HEK293 (cell line): ENCODE data around the gene MC2R.

Source experiments
- CTCF ChIA-PET: fragments of 350-600 bp; formaldehyde crosslinking; extraction: SDS; loops from one replicate; lab custom pipeline; 2021; ENCODE audit warnings: antibody characterized with exemption; lab: Yijun Ruan, JAX
- POLR2A ChIA-PET: fragments of 300-600 bp; formaldehyde crosslinking; extraction: SDS; loops from one replicate; lab custom pipeline; 2020; ENCODE audit warnings: antibody characterized with exemption, inconsistent platforms; lab: Yijun Ruan, JAX
- H3K27ac ChIP-seq: fragments of 200-500 bp; sonication (Bioruptor generic); 2 replicates; pipeline ENCODE4 v1.5.1; 2014; ENCODE audit warnings: low read depth, low read length, control low read depth, inconsistent platforms; ENCODE audit errors: extremely low read depth
- H3K36me3 ChIP-seq, 2 experiments: fragments of 200-500 bp in 1 of 2; sonication (Bioruptor generic) in 1 of 2; 1 replicate in 1 of 2; 2 replicates in 1 of 2; pipeline ENCODE4 v1.5.1; 2014 to 2017; ENCODE audit warnings: inconsistent platforms in 2 of 2, low read length in 2 of 2; ENCODE audit not compliant: control insufficient read depth in 2 of 2, insufficient read depth in 1 of 2
- H3K4me1 ChIP-seq: fragments of 200-500 bp; sonication (Bioruptor generic); 2 replicates; pipeline ENCODE4 v1.5.1; 2014; ENCODE audit warnings: mild to moderate bottlenecking, low read length, inconsistent platforms; ENCODE audit not compliant: control insufficient read depth, insufficient read depth
- H3K4me3 ChIP-seq: 2 replicates; pipeline ENCODE4 v1.5.1; 2011; ENCODE audit warnings: low read depth, mild to moderate bottlenecking, control low read depth, low read length, moderate library complexity
- H3K9me3 ChIP-seq: fragments of 200-500 bp; sonication (Bioruptor generic); 2 replicates; pipeline ENCODE4 v1.5.1; 2014; ENCODE audit warnings: low read depth, low read length, inconsistent platforms; ENCODE audit not compliant: control insufficient read depth, insufficient read depth
- AEBP2 ChIP-seq: fragments of 450-650 bp; formaldehyde crosslinking; IDR thresholded peaks from 2 replicates; pipeline ENCODE4 v1.5.1; 2016; ENCODE audit warnings: missing biosample characterization, missing genetic modification characterization, borderline replicate concordance
- EGR2 ChIP-seq: fragments of 450-650 bp; formaldehyde crosslinking; IDR thresholded peaks from 2 replicates; pipeline ENCODE4 v1.5.1; 2016; ENCODE audit warnings: low read depth, missing biosample characterization, missing genetic modification characterization
- HOXA7 ChIP-seq: sonication (generic); formaldehyde crosslinking; IDR thresholded peaks from 2 replicates; pipeline ENCODE4 v1.8.1; 2022; ENCODE audit warnings: missing genetic modification reagents, borderline replicate concordance
- HOXC10 ChIP-seq: sonication (generic); formaldehyde crosslinking; IDR thresholded peaks from 2 replicates; pipeline ENCODE4 v1.8.1; 2023; ENCODE audit warnings: mild to moderate bottlenecking, missing genetic modification reagents
- KLF9 ChIP-seq: fragments of 450-650 bp; formaldehyde crosslinking; IDR thresholded peaks from 2 replicates; pipeline ENCODE4 v1.5.1; 2016; ENCODE audit warnings: missing biosample characterization, missing genetic modification characterization, low read depth
- MEIS1 ChIP-seq: sonication (generic); formaldehyde crosslinking; IDR thresholded peaks from 2 replicates; pipeline ENCODE4 v1.8.1; 2022; ENCODE audit warnings: missing genetic modification reagents, mild to moderate bottlenecking, borderline replicate concordance
- OVOL3 ChIP-seq: fragments of 450-650 bp; formaldehyde crosslinking; IDR thresholded peaks from 2 replicates; pipeline ENCODE4 v1.5.1; 2016; ENCODE audit warnings: missing biosample characterization, missing genetic modification characterization
- REPIN1 ChIP-seq: fragments of 450-650 bp; formaldehyde crosslinking; IDR thresholded peaks from 2 replicates; pipeline ENCODE4 v1.5.1; 2017; ENCODE audit warnings: missing biosample characterization, missing genetic modification characterization, low read depth
- SCRT1 ChIP-seq: fragments of 450-650 bp; formaldehyde crosslinking; IDR thresholded peaks from 2 replicates; pipeline ENCODE4 v1.5.1; 2016; ENCODE audit warnings: missing biosample characterization, missing genetic modification characterization, borderline replicate concordance
- SETDB1 ChIP-seq: IDR thresholded peaks from one replicate; pipeline ENCODE4 v1.6.1; 2017; ENCODE audit warnings: mild to moderate bottlenecking, low read length, moderate library complexity, mixed read lengths; ENCODE audit not compliant: insufficient read length
- TCF7L2 ChIP-seq: IDR thresholded peaks from 2 replicates; pipeline ENCODE4 v1.6.1; 2011; ENCODE audit warnings: low read depth, mild to moderate bottlenecking, inconsistent platforms, low read length, moderate library complexity, borderline replicate concordance
- TRIM28 ChIP-seq: IDR thresholded peaks from 2 replicates; pipeline ENCODE4 v1.6.1; 2011; ENCODE audit warnings: low read length, control low read depth, borderline replicate concordance
- ZBTB1 ChIP-seq: fragments of 450-650 bp; formaldehyde crosslinking; IDR thresholded peaks from 2 replicates; pipeline ENCODE4 v1.5.1; 2016; ENCODE audit warnings: missing biosample characterization, missing genetic modification characterization
- ZBTB21 ChIP-seq: fragments of 450-650 bp; formaldehyde crosslinking; IDR thresholded peaks from 2 replicates; pipeline ENCODE4 v1.5.1; 2017; ENCODE audit warnings: missing biosample characterization, missing genetic modification characterization
- ZFP41 ChIP-seq: fragments of 450-650 bp; formaldehyde crosslinking; IDR thresholded peaks from 2 replicates; pipeline ENCODE4 v1.5.1; 2016; ENCODE audit warnings: missing biosample characterization, missing genetic modification characterization, borderline replicate concordance
- ZIC2 ChIP-seq: fragments of 450-650 bp; formaldehyde crosslinking; IDR thresholded peaks from 2 replicates; pipeline ENCODE4 v1.5.1; 2016; ENCODE audit warnings: missing biosample characterization, missing genetic modification characterization
- ZNF10 ChIP-seq: fragments of 450-650 bp; formaldehyde crosslinking; IDR thresholded peaks from 2 replicates; pipeline ENCODE4 v1.5.1; 2017; ENCODE audit warnings: missing biosample characterization, missing genetic modification characterization
- ZNF174 ChIP-seq: fragments of 450-650 bp; formaldehyde crosslinking; IDR thresholded peaks from 2 replicates; pipeline ENCODE4 v1.5.0; 2017; ENCODE audit warnings: missing biosample characterization, mild to moderate bottlenecking, missing genetic modification characterization
- ZNF175 ChIP-seq: fragments of 450-650 bp; formaldehyde crosslinking; IDR thresholded peaks from 2 replicates; pipeline ENCODE4 v1.5.1; 2016; ENCODE audit warnings: missing biosample characterization, missing genetic modification characterization
- ZNF19 ChIP-seq: fragments of 450-650 bp; formaldehyde crosslinking; IDR thresholded peaks from 2 replicates; pipeline ENCODE4; 2016; ENCODE audit warnings: missing biosample characterization, missing genetic modification characterization, low read depth
- ZNF221 ChIP-seq: fragments of 450-650 bp; formaldehyde crosslinking; IDR thresholded peaks from 2 replicates; pipeline ENCODE4 v1.5.1; 2017; ENCODE audit warnings: missing biosample characterization, missing genetic modification characterization, borderline replicate concordance
- ZNF223 ChIP-seq: fragments of 450-650 bp; formaldehyde crosslinking; IDR thresholded peaks from 2 replicates; pipeline ENCODE4 v1.5.1; 2016; ENCODE audit warnings: missing biosample characterization, missing genetic modification characterization
- ZNF23 ChIP-seq: fragments of 450-650 bp; formaldehyde crosslinking; IDR thresholded peaks from 2 replicates; pipeline ENCODE4 v1.5.1; 2016; ENCODE audit warnings: missing biosample characterization, missing genetic modification characterization, borderline replicate concordance
- ZNF311 ChIP-seq: fragments of 450-650 bp; formaldehyde crosslinking; IDR thresholded peaks from 2 replicates; pipeline ENCODE4 v1.5.1; 2017; ENCODE audit warnings: missing biosample characterization, missing genetic modification characterization, borderline replicate concordance
- ZNF391 ChIP-seq: fragments of 450-650 bp; formaldehyde crosslinking; IDR thresholded peaks from 2 replicates; pipeline ENCODE4 v1.5.1; 2016; ENCODE audit warnings: low read depth, missing biosample characterization, missing genetic modification characterization, borderline replicate concordance
- ZNF513 ChIP-seq: fragments of 450-650 bp; IDR thresholded peaks from 2 replicates; pipeline ENCODE4 v1.5.1; 2018; ENCODE audit warnings: missing biosample characterization, missing genetic modification characterization
- ZNF624 ChIP-seq: fragments of 450-650 bp; formaldehyde crosslinking; IDR thresholded peaks from 2 replicates; pipeline ENCODE4 v1.5.1; 2017; ENCODE audit warnings: missing biosample characterization, missing genetic modification characterization
- ZNF639 ChIP-seq: fragments of 450-650 bp; formaldehyde crosslinking; IDR thresholded peaks from 2 replicates; pipeline ENCODE4 v1.5.1; 2016; ENCODE audit warnings: missing biosample characterization, missing genetic modification characterization
- ZNF707 ChIP-seq: fragments of 450-650 bp; formaldehyde crosslinking; IDR thresholded peaks from 2 replicates; pipeline ENCODE4 v1.5.1; 2016; ENCODE audit warnings: missing biosample characterization, missing genetic modification characterization
- ZNF792 ChIP-seq: fragments of 450-650 bp; formaldehyde crosslinking; IDR thresholded peaks from 2 replicates; pipeline ENCODE4 v1.5.1; 2016; ENCODE audit warnings: missing biosample characterization, missing genetic modification characterization
- TF ChIP-seq, protein P1 (sequence below): fragments of 450-650 bp; formaldehyde crosslinking; IDR thresholded peaks from 2 replicates; pipeline ENCODE4 v1.5.1; 2016; ENCODE audit warnings: missing biosample characterization, missing genetic modification characterization

Gene MC2R

GRCh38 chr18:13879937-13880336 is 35.4 kb downstream of the MC2R start:
- no peak overlapping the region for H3K27ac ChIP-seq
- no peaks in the 10 kb centered on the region for H3K4me1 ChIP-seq
- no peaks in the 10 kb centered on the region for H3K36me3 ChIP-seq
- ChIA-PET POLR2A (no interaction called here), CTCF (no interaction called here)
- H3K9me3 ChIP-seq, result no peaks in the 10 kb centered on the region
- TF ChIP-seq ZFP41 (no peak), ZNF23 (no peak), HOXC10 (CRISPR knock-in tag) (no peak), MEIS1 (CRISPR knock-in tag) (no peak), TRIM28 (no peak), ZNF792 (tag by site-specific recombination) (no peak), ZNF221 (tag by site-specific recombination) (no peak), ZNF707 (tag by site-specific recombination) (no peak), ZNF175 (tag by site-specific recombination) (no peak), ZNF311 (tag by site-specific recombination) (no peak), TCF7L2 (no peak), ZNF639 (tag by site-specific recombination) (no peak), ZBTB21 (no peak), ZNF391 (tag by site-specific recombination) (no peak), ZBTB1 (tag by site-specific recombination) (no peak), ZNF19 (tag by site-specific recombination) (no peak)
- no peak overlapping the region for H3K4me3 ChIP-seq

DNA sequence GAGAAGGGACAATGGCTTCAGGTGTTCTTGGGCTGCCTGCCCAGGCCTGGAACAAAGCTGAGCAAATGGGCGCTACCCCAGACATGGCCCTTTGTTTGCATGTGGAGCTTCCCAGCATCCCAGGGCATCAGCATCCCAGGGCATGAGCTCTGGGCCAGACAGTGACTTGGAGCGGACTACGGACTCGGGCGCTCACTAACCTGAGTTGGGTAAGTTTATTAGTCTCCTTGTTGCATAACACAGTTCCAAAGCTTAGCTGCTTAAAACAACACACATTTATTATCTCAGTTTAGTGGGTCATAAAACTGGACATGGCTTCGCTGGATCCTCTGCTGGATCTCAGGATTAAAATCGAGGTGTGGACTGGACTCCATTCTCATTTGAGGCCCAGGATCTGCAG is 35.8 kb downstream of the MC2R start:
- Histone ChIP-seq H3K4me3 (no peak overlapping the region), H3K36me3 (no peaks in the 10 kb centered on the region), H3K4me1 (no peaks in the 10 kb centered on the region), H3K9me3 (no peaks in the 10 kb centered on the region), H3K27ac (no peak overlapping the region)
- CTCF ChIA-PET, result no interaction called here
- no peak for TF ChIP-seq AEBP2
- no peak for TF ChIP-seq ZNF624 (tag by site-specific recombination)
- no peak for TF ChIP-seq SETDB1
- no peak for TF ChIP-seq HOXA7 (CRISPR knock-in tag)
- no peak for TF ChIP-seq SCRT1
- no peak for TF ChIP-seq EGR2 (tag by site-specific recombination)
- TF ChIP-seq, protein P1, sequence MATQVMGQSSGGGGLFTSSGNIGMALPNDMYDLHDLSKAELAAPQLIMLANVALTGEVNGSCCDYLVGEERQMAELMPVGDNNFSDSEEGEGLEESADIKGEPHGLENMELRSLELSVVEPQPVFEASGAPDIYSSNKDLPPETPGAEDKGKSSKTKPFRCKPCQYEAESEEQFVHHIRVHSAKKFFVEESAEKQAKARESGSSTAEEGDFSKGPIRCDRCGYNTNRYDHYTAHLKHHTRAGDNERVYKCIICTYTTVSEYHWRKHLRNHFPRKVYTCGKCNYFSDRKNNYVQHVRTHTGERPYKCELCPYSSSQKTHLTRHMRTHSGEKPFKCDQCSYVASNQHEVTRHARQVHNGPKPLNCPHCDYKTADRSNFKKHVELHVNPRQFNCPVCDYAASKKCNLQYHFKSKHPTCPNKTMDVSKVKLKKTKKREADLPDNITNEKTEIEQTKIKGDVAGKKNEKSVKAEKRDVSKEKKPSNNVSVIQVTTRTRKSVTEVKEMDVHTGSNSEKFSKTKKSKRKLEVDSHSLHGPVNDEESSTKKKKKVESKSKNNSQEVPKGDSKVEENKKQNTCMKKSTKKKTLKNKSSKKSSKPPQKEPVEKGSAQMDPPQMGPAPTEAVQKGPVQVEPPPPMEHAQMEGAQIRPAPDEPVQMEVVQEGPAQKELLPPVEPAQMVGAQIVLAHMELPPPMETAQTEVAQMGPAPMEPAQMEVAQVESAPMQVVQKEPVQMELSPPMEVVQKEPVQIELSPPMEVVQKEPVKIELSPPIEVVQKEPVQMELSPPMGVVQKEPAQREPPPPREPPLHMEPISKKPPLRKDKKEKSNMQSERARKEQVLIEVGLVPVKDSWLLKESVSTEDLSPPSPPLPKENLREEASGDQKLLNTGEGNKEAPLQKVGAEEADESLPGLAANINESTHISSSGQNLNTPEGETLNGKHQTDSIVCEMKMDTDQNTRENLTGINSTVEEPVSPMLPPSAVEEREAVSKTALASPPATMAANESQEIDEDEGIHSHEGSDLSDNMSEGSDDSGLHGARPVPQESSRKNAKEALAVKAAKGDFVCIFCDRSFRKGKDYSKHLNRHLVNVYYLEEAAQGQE, result no peak
- no peak for TF ChIP-seq ZNF513 (tag by site-specific recombination)
- no peak for TF ChIP-seq ZNF10 (tag by site-specific recombination)
- TF ChIP-seq OVOL3 (tag by site-specific recombination), result no peak
- TF ChIP-seq KLF9, result no peak
- no peak for TF ChIP-seq REPIN1 (tag by site-specific recombination)
- no peak for TF ChIP-seq ZIC2 (tag by site-specific recombination)
- TF ChIP-seq ZNF174, result no peak
- TF ChIP-seq ZNF223, result no peak
- POLR2A ChIA-PET, result no interaction called here
